ENCODE data around the gene RAB31. TPM values are rescaled to one million over a fixed set of nuclear protein-coding genes. Genes with fewer than 3 reads are reported as not detected.

The RAB31 gene
- total RNA-seq, 1 experiment from 2014 or later, result 6.1 TPM

- Histone ChIP-seq H3K27me3 (replicated peaks; ENCODE audit: insufficient read depth, low read depth, low read length, poor library complexity) (no peaks in the 10 kb centered on the region), H3K4me3 (ENCODE audit: low read depth, low read length, poor library complexity, severe bottlenecking) (no peak overlapping the region), H3K27ac (ENCODE audit: low read depth, low read length, poor library complexity, severe bottlenecking) (no peak overlapping the region), H3K9me3 (ENCODE audit: low read depth, low read length, poor library complexity, severe bottlenecking) (no peaks in the 10 kb centered on the region), H3K36me3 (ENCODE audit: insufficient read depth, low read length, poor library complexity, severe bottlenecking) (no peaks in the 10 kb centered on the region), H3K4me1 (ENCODE audit: insufficient read depth, low read length, poor library complexity, severe bottlenecking) (peaks cover 5% of the 10 kb centered on the region)
- ChIA-PET CTCF (no interaction called here), POLR2A (ENCODE audit: low non-redundant PET) (no interaction called here)
- DNase-seq (ENCODE audit: low spot score), result no peak
- no TSS peak for BruUV-seq (replicated peaks)
- no peak for TF ChIP-seq EZH2 (IDR thresholded peaks at IDR 0.05; ENCODE audit: borderline replicate concordance, low read depth, low read length, poor library complexity, severe bottlenecking)
- no peak for TF ChIP-seq CTCF (conservative IDR thresholded peaks at IDR 0.05; ENCODE audit: low read depth, low read length)
- intact Hi-C loops (cut with micrococcal nuclease; ENCODE audit: unreplicated experiment), result no loop called here
Observed at GRCh38 chr18:9786631-9787030, 78.5 kb downstream of the RAB31 start.

- TF ChIP-seq EZH2 (IDR thresholded peaks at IDR 0.05; ENCODE audit: borderline replicate concordance, low read depth, low read length, poor library complexity, severe bottlenecking), result no peak
- TF ChIP-seq CTCF (conservative IDR thresholded peaks at IDR 0.05; ENCODE audit: low read depth, low read length), result no peak
- DNase-seq (ENCODE audit: low spot score), result no peak
- ChIA-PET CTCF (no interaction called here), POLR2A (ENCODE audit: low non-redundant PET) (no interaction called here)
- no TSS peak for BruUV-seq (replicated peaks)
- Histone ChIP-seq H3K4me1 (ENCODE audit: insufficient read depth, low read length, poor library complexity, severe bottlenecking) (peaks cover 5% of the 10 kb centered on the region), H3K9me3 (ENCODE audit: low read depth, low read length, poor library complexity, severe bottlenecking) (no peaks in the 10 kb centered on the region), H3K27ac (ENCODE audit: low read depth, low read length, poor library complexity, severe bottlenecking) (no peak overlapping the region), H3K27me3 (replicated peaks; ENCODE audit: insufficient read depth, low read depth, low read length, poor library complexity) (no peaks in the 10 kb centered on the region), H3K4me3 (ENCODE audit: low read depth, low read length, poor library complexity, severe bottlenecking) (no peak overlapping the region), H3K36me3 (ENCODE audit: insufficient read depth, low read length, poor library complexity, severe bottlenecking) (no peaks in the 10 kb centered on the region)
- intact Hi-C loops (cut with micrococcal nuclease; ENCODE audit: unreplicated experiment), result no loop called here
Observed at GRCh38 chr18:9787036-9787435, 78.9 kb downstream of the RAB31 start.

- Histone ChIP-seq H3K4me3 (ENCODE audit: low read depth, low read length, poor library complexity, severe bottlenecking) (no peak overlapping the region), H3K27ac (ENCODE audit: low read depth, low read length, poor library complexity, severe bottlenecking) (no peak overlapping the region), H3K36me3 (ENCODE audit: insufficient read depth, low read length, poor library complexity, severe bottlenecking) (no peaks in the 10 kb centered on the region), H3K9me3 (ENCODE audit: low read depth, low read length, poor library complexity, severe bottlenecking) (no peaks in the 10 kb centered on the region), H3K27me3 (replicated peaks; ENCODE audit: insufficient read depth, low read depth, low read length, poor library complexity) (no peaks in the 10 kb centered on the region), H3K4me1 (ENCODE audit: insufficient read depth, low read length, poor library complexity, severe bottlenecking) (peaks cover 5% of the 10 kb centered on the region)
- intact Hi-C loops (cut with micrococcal nuclease; ENCODE audit: unreplicated experiment), result no loop called here
- DNase-seq (ENCODE audit: low spot score), result no peak
- CTCF ChIA-PET, result no interaction called here
- TF ChIP-seq EZH2 (IDR thresholded peaks at IDR 0.05; ENCODE audit: borderline replicate concordance, low read depth, low read length, poor library complexity, severe bottlenecking) (no peak), CTCF (conservative IDR thresholded peaks at IDR 0.05; ENCODE audit: low read depth, low read length) (no peak)
- BruUV-seq (replicated peaks), result no TSS peak
- POLR2A ChIA-PET (ENCODE audit: low non-redundant PET), result no interaction called here
Observed at GRCh38 chr18:9787712-9788111, 79.6 kb downstream of the RAB31 start.
